ENCODE data around the gene DLEU7.

Gene DLEU7

GRCh38 chr13:50805805-50806204 is 37.7 kb downstream of the DLEU7 start:
- H3K4me2 ChIP-seq (ENCODE audit: insufficient read depth, low read length, poor library complexity, severe bottlenecking), result no peak overlapping the region
- H3K4me3 ChIP-seq (ENCODE audit: low read length in 2 of 2), result no peak overlapping the region
- H4K91ac ChIP-seq (ENCODE audit: low read depth, low read length, poor library complexity), result no peak overlapping the region
- H3K27me3 ChIP-seq (ENCODE audit: control insufficient read depth in 3 of 3, insufficient read depth in 3 of 3, low read depth in 1 of 3, low read length in 3 of 3), result no peaks in the 10 kb centered on the region
- H3K14ac ChIP-seq (ENCODE audit: low read length), result no peak overlapping the region
- H3K23ac ChIP-seq (ENCODE audit: low read depth, low read length, poor library complexity), result no peak overlapping the region
- H2AFZ ChIP-seq (ENCODE audit: low read length), result no peak overlapping the region
- H2BK5ac ChIP-seq (ENCODE audit: low read length), result no peak overlapping the region
- no peaks in the 10 kb centered on the region for H3K79me1 ChIP-seq (ENCODE audit: low read depth, low read length)
- no peak overlapping the region for H2BK120ac ChIP-seq (ENCODE audit: low read depth, low read length)
- H3K9ac ChIP-seq (ENCODE audit: low read depth, low read length, poor library complexity), result no peak overlapping the region
- no peak overlapping the region for H2BK12ac ChIP-seq (ENCODE audit: low read length)
- no peak overlapping the region for H2BK15ac ChIP-seq (ENCODE audit: low read length)
- no peak overlapping the region for H3K18ac ChIP-seq (ENCODE audit: low read length)
- no peak overlapping the region for H3K27ac ChIP-seq (replicated peaks; ENCODE audit: low read length)
- H3K4ac ChIP-seq (ENCODE audit: low read length), result no peak overlapping the region
- no peak overlapping the region for H2AK5ac ChIP-seq (ENCODE audit: low read depth, low read length)
- peaks cover 2% of the 10 kb centered on the region in 2 donors for H3K4me1 ChIP-seq (ENCODE audit: control insufficient read depth in 2 of 2, insufficient read depth in 1 of 2, low read depth in 1 of 2, low read length in 2 of 2)
- peaks cover 2 to 6% of the 10 kb centered on the region in 2 donors for H3K9me3 ChIP-seq (replicated peaks in 1 of 2; ENCODE audit: control insufficient read depth in 2 of 2, insufficient read depth in 1 of 2, low read depth in 1 of 2, low read length in 2 of 2)
- DNase-seq (ENCODE audit: low spot score), result no peak
- no peaks in the 10 kb centered on the region for H3K36me3 ChIP-seq (replicated peaks in 1 of 2; ENCODE audit: control insufficient read depth in 2 of 2, insufficient read depth in 2 of 2, low read length in 2 of 2)
- H4K8ac ChIP-seq (ENCODE audit: low read depth, low read length), result no peak overlapping the region

DNA sequence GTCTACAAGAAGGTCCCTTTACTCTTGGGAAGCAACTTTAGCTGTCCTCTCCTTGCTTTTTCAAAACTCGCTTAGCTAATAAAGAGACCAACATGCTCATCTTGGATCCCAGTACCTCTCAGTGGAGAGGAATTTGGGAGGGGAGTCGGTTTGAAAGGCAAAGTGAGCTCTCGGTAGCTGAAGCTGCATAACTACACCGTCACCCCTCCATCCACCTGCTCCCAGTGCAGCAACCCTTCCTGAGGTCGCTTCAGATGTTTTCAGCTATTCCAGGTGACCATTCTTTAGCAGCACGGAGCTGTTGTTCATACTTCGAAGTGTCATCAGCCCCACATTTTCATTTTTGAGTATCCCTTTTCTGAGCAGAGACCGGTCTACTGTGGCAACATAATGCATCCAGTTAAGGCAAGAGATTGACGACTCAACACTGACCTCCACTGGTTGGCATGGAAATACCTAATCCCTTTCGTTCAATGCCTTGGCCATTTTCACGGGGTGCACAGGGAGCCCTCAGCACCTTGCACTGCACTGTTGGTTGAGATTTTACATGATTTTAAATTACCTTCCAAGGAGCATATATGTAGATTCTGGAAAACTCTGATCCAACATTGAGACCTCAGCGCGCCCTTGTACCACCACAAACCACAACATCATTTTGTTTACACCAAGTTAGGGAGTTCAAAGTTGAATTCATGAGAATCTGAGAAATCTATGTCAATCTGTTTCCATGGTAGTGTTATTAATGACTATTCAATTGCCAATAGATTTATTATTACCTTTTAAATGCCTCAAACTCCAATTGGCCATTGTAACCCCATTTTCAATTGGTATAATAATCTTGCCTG is 42.2 kb downstream of the DLEU7 start:
- H3K4me1 ChIP-seq (ENCODE audit: control insufficient read depth in 2 of 2, insufficient read depth in 1 of 2, low read depth in 1 of 2, low read length in 2 of 2), result peaks cover 2% of the 10 kb centered on the region in 2 donors
- no peak overlapping the region for H2BK5ac ChIP-seq (ENCODE audit: low read length)
- H2AFZ ChIP-seq (ENCODE audit: low read length), result peak overlapping the region; percentile 35
- H3K4ac ChIP-seq (ENCODE audit: low read length), result no peak overlapping the region
- H4K91ac ChIP-seq (ENCODE audit: low read depth, low read length, poor library complexity), result no peak overlapping the region
- H3K9ac ChIP-seq (ENCODE audit: low read depth, low read length, poor library complexity), result no peak overlapping the region
- peaks cover 2 to 6% of the 10 kb centered on the region in 2 donors for H3K9me3 ChIP-seq (replicated peaks in 1 of 2; ENCODE audit: control insufficient read depth in 2 of 2, insufficient read depth in 1 of 2, low read depth in 1 of 2, low read length in 2 of 2)
- no CpG with 5 or more reads among the region's 13 CpGs for WGBS, 2 donors (ENCODE audit: extremely low coverage in 2 of 2, insufficient read length in 2 of 2, insufficient replicate concordance in 1 of 2)
- DNase-seq (ENCODE audit: low spot score), result peak; percentile 76
- H3K27ac ChIP-seq (replicated peaks; ENCODE audit: low read length), result no peak overlapping the region
- H2BK12ac ChIP-seq (ENCODE audit: low read length), result no peak overlapping the region
- H2BK15ac ChIP-seq (ENCODE audit: low read length), result no peak overlapping the region
- H3K79me1 ChIP-seq (ENCODE audit: low read depth, low read length), result no peaks in the 10 kb centered on the region
- no peak overlapping the region for H2AK5ac ChIP-seq (ENCODE audit: low read depth, low read length)
- no peaks in the 10 kb centered on the region for H3K36me3 ChIP-seq (replicated peaks in 1 of 2; ENCODE audit: control insufficient read depth in 2 of 2, insufficient read depth in 2 of 2, low read length in 2 of 2)
- no peak overlapping the region for H3K18ac ChIP-seq (ENCODE audit: low read length)
- no peaks in the 10 kb centered on the region for H3K27me3 ChIP-seq (ENCODE audit: control insufficient read depth in 3 of 3, insufficient read depth in 3 of 3, low read depth in 1 of 3, low read length in 3 of 3)
- no peak overlapping the region for H3K4me3 ChIP-seq (ENCODE audit: low read length in 2 of 2)
- no peak overlapping the region for H3K14ac ChIP-seq (ENCODE audit: low read length)
- H3K23ac ChIP-seq (ENCODE audit: low read depth, low read length, poor library complexity), result no peak overlapping the region
- no peak overlapping the region for H2BK120ac ChIP-seq (ENCODE audit: low read depth, low read length)
- peak overlapping the region; percentile 22 for H3K4me2 ChIP-seq (ENCODE audit: insufficient read depth, low read length, poor library complexity, severe bottlenecking)
- H4K8ac ChIP-seq (ENCODE audit: low read depth, low read length), result no peak overlapping the region

GRCh38 chr13:50800091-50800739 is 43.3 kb downstream of the DLEU7 start:
- Histone ChIP-seq H2BK15ac (ENCODE audit: low read length) (no peak overlapping the region), H4K8ac (ENCODE audit: low read depth, low read length) (no peak overlapping the region), H3K4ac (ENCODE audit: low read length) (no peak overlapping the region), H3K79me1 (ENCODE audit: low read depth, low read length) (no peaks in the 10 kb centered on the region), H3K9ac (ENCODE audit: low read depth, low read length, poor library complexity) (no peak overlapping the region), H4K91ac (ENCODE audit: low read depth, low read length, poor library complexity) (no peak overlapping the region), H2AFZ (ENCODE audit: low read length) (no peak overlapping the region), H3K36me3 (replicated peaks in 1 of 2; ENCODE audit: control insufficient read depth in 2 of 2, insufficient read depth in 2 of 2, low read length in 2 of 2) (no peaks in the 10 kb centered on the region), H3K14ac (ENCODE audit: low read length) (no peak overlapping the region), H3K4me3 (ENCODE audit: low read length in 2 of 2) (no peak overlapping the region), H3K9me3 (replicated peaks in 1 of 2; ENCODE audit: control insufficient read depth in 2 of 2, insufficient read depth in 1 of 2, low read depth in 1 of 2, low read length in 2 of 2) (peaks cover 0 to under 1% of the 10 kb centered on the region in 2 donors), H3K27ac (replicated peaks; ENCODE audit: low read length) (no peak overlapping the region), H3K27me3 (ENCODE audit: control insufficient read depth in 3 of 3, insufficient read depth in 3 of 3, low read depth in 1 of 3, low read length in 3 of 3) (no peaks in the 10 kb centered on the region), H3K4me1 (ENCODE audit: control insufficient read depth in 2 of 2, insufficient read depth in 1 of 2, low read depth in 1 of 2, low read length in 2 of 2) (peaks cover 2% of the 10 kb centered on the region in 2 donors), H3K23ac (ENCODE audit: low read depth, low read length, poor library complexity) (no peak overlapping the region), H3K18ac (ENCODE audit: low read length) (no peak overlapping the region), H2BK120ac (ENCODE audit: low read depth, low read length) (no peak overlapping the region), H2BK5ac (ENCODE audit: low read length) (no peak overlapping the region), H3K4me2 (ENCODE audit: insufficient read depth, low read length, poor library complexity, severe bottlenecking) (no peak overlapping the region), H2AK5ac (ENCODE audit: low read depth, low read length) (no peak overlapping the region), H2BK12ac (ENCODE audit: low read length) (no peak overlapping the region)
- no peak for DNase-seq (ENCODE audit: low spot score)
- no CpG with 5 or more reads among the region's 6 CpGs for WGBS, 2 donors (ENCODE audit: extremely low coverage in 2 of 2, insufficient read length in 2 of 2, insufficient replicate concordance in 1 of 2)

- Histone ChIP-seq H3K36me3 (replicated peaks in 1 of 2; ENCODE audit: control insufficient read depth in 2 of 2, insufficient read depth in 2 of 2, low read length in 2 of 2) (no peaks in the 10 kb centered on the region), H3K4me1 (ENCODE audit: control insufficient read depth in 2 of 2, insufficient read depth in 1 of 2, low read depth in 1 of 2, low read length in 2 of 2) (peaks cover 2% of the 10 kb centered on the region in 2 donors), H2BK5ac (ENCODE audit: low read length) (no peak overlapping the region), H3K18ac (ENCODE audit: low read length) (no peak overlapping the region), H3K79me1 (ENCODE audit: low read depth, low read length) (no peaks in the 10 kb centered on the region), H2BK15ac (ENCODE audit: low read length) (no peak overlapping the region), H3K4me2 (ENCODE audit: insufficient read depth, low read length, poor library complexity, severe bottlenecking) (no peak overlapping the region), H2AFZ (ENCODE audit: low read length) (no peak overlapping the region), H2BK120ac (ENCODE audit: low read depth, low read length) (no peak overlapping the region), H3K14ac (ENCODE audit: low read length) (no peak overlapping the region), H4K8ac (ENCODE audit: low read depth, low read length) (no peak overlapping the region), H2BK12ac (ENCODE audit: low read length) (no peak overlapping the region), H3K27ac (replicated peaks; ENCODE audit: low read length) (no peak overlapping the region), H3K9ac (ENCODE audit: low read depth, low read length, poor library complexity) (no peak overlapping the region), H4K91ac (ENCODE audit: low read depth, low read length, poor library complexity) (no peak overlapping the region), H3K4ac (ENCODE audit: low read length) (no peak overlapping the region), H3K27me3 (ENCODE audit: control insufficient read depth in 3 of 3, insufficient read depth in 3 of 3, low read depth in 1 of 3, low read length in 3 of 3) (no peaks in the 10 kb centered on the region), H2AK5ac (ENCODE audit: low read depth, low read length) (no peak overlapping the region), H3K9me3 (replicated peaks in 1 of 2; ENCODE audit: control insufficient read depth in 2 of 2, insufficient read depth in 1 of 2, low read depth in 1 of 2, low read length in 2 of 2) (no peaks in the 10 kb centered on the region), H3K4me3 (ENCODE audit: low read length in 2 of 2) (no peak overlapping the region), H3K23ac (ENCODE audit: low read depth, low read length, poor library complexity) (no peak overlapping the region)
- WGBS, 2 donors (ENCODE audit: extremely low coverage in 2 of 2, insufficient read length in 2 of 2, insufficient replicate concordance in 1 of 2), result no CpG with 5 or more reads among the region's 2 CpGs
- no peak for DNase-seq (ENCODE audit: low spot score)
These were observed 44.6 kb downstream of the DLEU7 start for GRCh38 chr13:50798923-50799322.
